ENCODE data around the gene CBFA2T2. TPM values are rescaled to one million over a fixed set of nuclear protein-coding genes. Genes with fewer than 3 reads are reported as not detected.

CBFA2T2 gene
- total RNA-seq, 1 experiment from 2014 or later = 16.3 TPM

DNA sequence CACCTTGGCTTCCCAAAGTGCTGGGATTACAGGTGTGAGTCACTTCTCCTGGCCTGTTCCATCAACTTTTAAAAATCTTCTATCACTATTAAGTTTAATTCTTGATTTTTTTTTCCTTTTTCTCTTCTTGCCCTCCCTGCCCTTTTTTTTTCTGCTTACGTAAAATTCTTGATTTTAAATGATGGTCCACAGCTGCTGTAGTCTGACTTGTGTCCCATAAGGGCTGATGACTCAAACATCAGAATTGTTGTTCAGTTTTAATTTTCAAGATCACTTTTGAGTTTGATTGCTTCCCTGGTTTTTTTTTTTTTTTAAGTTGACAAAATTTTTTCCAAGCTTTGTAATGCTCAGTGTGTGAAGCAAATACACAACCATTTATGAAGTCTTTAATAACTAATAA is 61.9 kb downstream of the CBFA2T2 start:
- TF ChIP-seq SIN3A (IDR thresholded peaks at IDR 0.05; ENCODE audit: borderline replicate concordance, insufficient read depth, low read depth, low read length) (no peak), TCF7L2 (IDR thresholded peaks at IDR 0.05; ENCODE audit: low read depth, low read length) (no peak), POLR2AphosphoS5 (IDR thresholded peaks at IDR 0.05; ENCODE audit: low read depth, low read length) (no peak)
- TF ChIP-seq, protein P1, sequence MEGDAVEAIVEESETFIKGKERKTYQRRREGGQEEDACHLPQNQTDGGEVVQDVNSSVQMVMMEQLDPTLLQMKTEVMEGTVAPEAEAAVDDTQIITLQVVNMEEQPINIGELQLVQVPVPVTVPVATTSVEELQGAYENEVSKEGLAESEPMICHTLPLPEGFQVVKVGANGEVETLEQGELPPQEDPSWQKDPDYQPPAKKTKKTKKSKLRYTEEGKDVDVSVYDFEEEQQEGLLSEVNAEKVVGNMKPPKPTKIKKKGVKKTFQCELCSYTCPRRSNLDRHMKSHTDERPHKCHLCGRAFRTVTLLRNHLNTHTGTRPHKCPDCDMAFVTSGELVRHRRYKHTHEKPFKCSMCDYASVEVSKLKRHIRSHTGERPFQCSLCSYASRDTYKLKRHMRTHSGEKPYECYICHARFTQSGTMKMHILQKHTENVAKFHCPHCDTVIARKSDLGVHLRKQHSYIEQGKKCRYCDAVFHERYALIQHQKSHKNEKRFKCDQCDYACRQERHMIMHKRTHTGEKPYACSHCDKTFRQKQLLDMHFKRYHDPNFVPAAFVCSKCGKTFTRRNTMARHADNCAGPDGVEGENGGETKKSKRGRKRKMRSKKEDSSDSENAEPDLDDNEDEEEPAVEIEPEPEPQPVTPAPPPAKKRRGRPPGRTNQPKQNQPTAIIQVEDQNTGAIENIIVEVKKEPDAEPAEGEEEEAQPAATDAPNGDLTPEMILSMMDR (IDR thresholded peaks at IDR 0.05) = no peak
- TF ChIP-seq, protein P2, sequence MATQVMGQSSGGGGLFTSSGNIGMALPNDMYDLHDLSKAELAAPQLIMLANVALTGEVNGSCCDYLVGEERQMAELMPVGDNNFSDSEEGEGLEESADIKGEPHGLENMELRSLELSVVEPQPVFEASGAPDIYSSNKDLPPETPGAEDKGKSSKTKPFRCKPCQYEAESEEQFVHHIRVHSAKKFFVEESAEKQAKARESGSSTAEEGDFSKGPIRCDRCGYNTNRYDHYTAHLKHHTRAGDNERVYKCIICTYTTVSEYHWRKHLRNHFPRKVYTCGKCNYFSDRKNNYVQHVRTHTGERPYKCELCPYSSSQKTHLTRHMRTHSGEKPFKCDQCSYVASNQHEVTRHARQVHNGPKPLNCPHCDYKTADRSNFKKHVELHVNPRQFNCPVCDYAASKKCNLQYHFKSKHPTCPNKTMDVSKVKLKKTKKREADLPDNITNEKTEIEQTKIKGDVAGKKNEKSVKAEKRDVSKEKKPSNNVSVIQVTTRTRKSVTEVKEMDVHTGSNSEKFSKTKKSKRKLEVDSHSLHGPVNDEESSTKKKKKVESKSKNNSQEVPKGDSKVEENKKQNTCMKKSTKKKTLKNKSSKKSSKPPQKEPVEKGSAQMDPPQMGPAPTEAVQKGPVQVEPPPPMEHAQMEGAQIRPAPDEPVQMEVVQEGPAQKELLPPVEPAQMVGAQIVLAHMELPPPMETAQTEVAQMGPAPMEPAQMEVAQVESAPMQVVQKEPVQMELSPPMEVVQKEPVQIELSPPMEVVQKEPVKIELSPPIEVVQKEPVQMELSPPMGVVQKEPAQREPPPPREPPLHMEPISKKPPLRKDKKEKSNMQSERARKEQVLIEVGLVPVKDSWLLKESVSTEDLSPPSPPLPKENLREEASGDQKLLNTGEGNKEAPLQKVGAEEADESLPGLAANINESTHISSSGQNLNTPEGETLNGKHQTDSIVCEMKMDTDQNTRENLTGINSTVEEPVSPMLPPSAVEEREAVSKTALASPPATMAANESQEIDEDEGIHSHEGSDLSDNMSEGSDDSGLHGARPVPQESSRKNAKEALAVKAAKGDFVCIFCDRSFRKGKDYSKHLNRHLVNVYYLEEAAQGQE (IDR thresholded peaks at IDR 0.05; ENCODE audit: insufficient read depth in 1 of 2, low read depth in 2 of 2, low read length in 1 of 2) = no peak
- Histone ChIP-seq H3K27ac (ENCODE audit: low read length) (no peak overlapping the region), H3K9me3 (ENCODE audit: control insufficient read depth, insufficient read depth, low read depth, low read length) (no peaks in the 10 kb centered on the region), H3K36me3 (ENCODE audit: control insufficient read depth, insufficient read depth, low read length) (no peaks in the 10 kb centered on the region), H3K4me1 (ENCODE audit: control insufficient read depth, insufficient read depth, low read length) (peaks cover 10% of the 10 kb centered on the region; the same call in 1 of the 2 replicates), H3K4me3 (ENCODE audit: low read depth in 2 of 2, low read length in 2 of 2) (no peak overlapping the region), H3K27me3 (ENCODE audit: control insufficient read depth, insufficient read depth, low read length) (no peaks in the 10 kb centered on the region)
- in situ Hi-C loops (cut with HindIII; ENCODE audit: low pct_unique_long_range_greater_than_20kb, low sequenced_read_pairs) (no loop called here), intact Hi-C loops (cut with micrococcal nuclease; ENCODE audit: unreplicated experiment) (no loop called here)
- no TSS peak for BruUV-seq (replicated peaks)
- DNase-seq (ENCODE audit: low read depth, low spot score) = no peak
- POLR2A ChIA-PET = interaction anchor here (0.7 kb wide), 1 partner anchor 158 kb away, joined by 8 read pairs; no protein-coding TSS in a partner anchor
- CTCF ChIA-PET = interaction anchor here (0.7 kb wide), 1 partner anchor 63 kb away, joined by 4 read pairs; no protein-coding TSS in a partner anchor
- ATAC-seq = no peak

DNA sequence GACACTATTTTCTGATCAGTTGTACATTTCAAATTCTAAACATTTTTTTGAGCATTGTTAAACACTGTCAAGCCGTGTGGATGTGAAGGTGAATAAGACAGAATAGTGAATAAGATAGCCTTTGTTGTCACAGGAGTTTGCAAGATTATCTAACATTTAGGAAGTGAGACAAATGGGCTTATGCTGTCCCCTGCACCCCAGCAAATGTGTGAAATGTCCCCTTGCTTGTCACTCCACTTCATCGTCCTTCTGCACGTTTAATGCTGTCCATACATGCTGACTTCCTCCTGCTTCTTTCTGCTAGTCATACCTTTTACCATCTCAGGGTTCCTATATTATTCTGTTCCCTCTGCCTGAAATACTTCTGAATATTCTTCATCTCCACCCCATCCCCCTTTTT is 62.6 kb downstream of the CBFA2T2 start:
- no TSS peak for BruUV-seq (replicated peaks)
- ATAC-seq (no peak), DNase-seq (ENCODE audit: low read depth, low spot score) (no peak)
- no peak for TF ChIP-seq SIN3A (IDR thresholded peaks at IDR 0.05; ENCODE audit: borderline replicate concordance, insufficient read depth, low read depth, low read length)
- TF ChIP-seq, protein P1 (IDR thresholded peaks at IDR 0.05) = no peak
- no peak for TF ChIP-seq TCF7L2 (IDR thresholded peaks at IDR 0.05; ENCODE audit: low read depth, low read length)
- no peak for TF ChIP-seq POLR2AphosphoS5 (IDR thresholded peaks at IDR 0.05; ENCODE audit: low read depth, low read length)
- TF ChIP-seq, protein P2 (IDR thresholded peaks at IDR 0.05; ENCODE audit: insufficient read depth in 1 of 2, low read depth in 2 of 2, low read length in 1 of 2) = no peak
- no peak overlapping the region for H3K27ac ChIP-seq (ENCODE audit: low read length)
- intact Hi-C loops (cut with micrococcal nuclease; ENCODE audit: unreplicated experiment) = no loop called here
- H3K4me1 ChIP-seq (ENCODE audit: control insufficient read depth, insufficient read depth, low read length) = peaks cover 10% of the 10 kb centered on the region; the same call in 1 of the 2 replicates
- ChIA-PET POLR2A (no interaction called here), CTCF (no interaction called here)
- in situ Hi-C loops (cut with HindIII; ENCODE audit: low pct_unique_long_range_greater_than_20kb, low sequenced_read_pairs) = no loop called here
- no peak overlapping the region for H3K4me3 ChIP-seq (ENCODE audit: low read depth in 2 of 2, low read length in 2 of 2)
- no peaks in the 10 kb centered on the region for H3K36me3 ChIP-seq (ENCODE audit: control insufficient read depth, insufficient read depth, low read length)
- no peaks in the 10 kb centered on the region for H3K9me3 ChIP-seq (ENCODE audit: control insufficient read depth, insufficient read depth, low read depth, low read length)
- H3K27me3 ChIP-seq (ENCODE audit: control insufficient read depth, insufficient read depth, low read length) = no peaks in the 10 kb centered on the region

Measured in Panc1 (cell line).